ENCODE results near the gene DDX50.
A peak's percentile ranks its signal among the peaks of the same experiment; 100 is the strongest.

DDX50 gene

DNA sequence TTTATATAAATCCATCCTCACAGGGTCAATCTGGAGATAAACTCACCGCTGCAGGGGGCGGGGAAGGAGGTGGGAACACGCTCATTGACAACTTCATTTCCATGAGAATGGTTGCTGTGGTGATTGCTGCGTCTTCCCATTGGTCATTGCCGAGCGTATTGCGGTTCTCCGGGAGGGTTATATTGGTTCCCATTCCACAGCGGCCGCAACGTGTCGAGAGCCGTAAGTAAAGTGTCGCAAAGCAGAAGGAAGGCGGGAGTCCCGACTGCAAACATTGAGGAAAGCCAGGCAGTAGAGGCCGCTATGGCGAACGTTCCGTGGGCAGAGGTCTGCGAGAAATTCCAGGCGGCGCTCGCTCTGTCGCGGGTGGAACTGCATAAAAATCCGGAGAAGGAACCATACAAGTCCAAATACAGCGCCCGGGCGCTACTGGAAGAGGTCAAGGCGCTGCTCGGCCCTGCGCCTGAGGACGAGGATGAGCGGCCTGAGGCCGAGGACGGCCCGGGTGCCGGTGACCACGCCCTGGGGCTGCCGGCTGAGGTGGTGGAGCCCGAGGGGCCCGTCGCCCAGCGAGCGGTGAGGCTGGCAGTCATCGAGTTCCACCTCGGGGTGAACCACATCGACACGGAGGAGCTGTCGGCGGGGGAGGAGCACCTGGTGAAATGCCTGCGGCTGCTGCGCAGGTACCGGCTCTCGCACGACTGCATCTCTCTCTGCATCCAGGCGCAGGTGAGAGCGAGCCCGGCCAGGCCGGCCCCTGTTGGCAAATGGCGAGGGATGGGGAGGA lies 87.6 kb downstream of the DDX50 start, which contains the start of gene KIFBP:
TSS of gene KIFBP (plus strand) at position 274 of the 787 bp plus-strand sequence. CDS start at position 304, 30 bp downstream.
- peak; percentile 72 to 85 for DNase-seq

DNA sequence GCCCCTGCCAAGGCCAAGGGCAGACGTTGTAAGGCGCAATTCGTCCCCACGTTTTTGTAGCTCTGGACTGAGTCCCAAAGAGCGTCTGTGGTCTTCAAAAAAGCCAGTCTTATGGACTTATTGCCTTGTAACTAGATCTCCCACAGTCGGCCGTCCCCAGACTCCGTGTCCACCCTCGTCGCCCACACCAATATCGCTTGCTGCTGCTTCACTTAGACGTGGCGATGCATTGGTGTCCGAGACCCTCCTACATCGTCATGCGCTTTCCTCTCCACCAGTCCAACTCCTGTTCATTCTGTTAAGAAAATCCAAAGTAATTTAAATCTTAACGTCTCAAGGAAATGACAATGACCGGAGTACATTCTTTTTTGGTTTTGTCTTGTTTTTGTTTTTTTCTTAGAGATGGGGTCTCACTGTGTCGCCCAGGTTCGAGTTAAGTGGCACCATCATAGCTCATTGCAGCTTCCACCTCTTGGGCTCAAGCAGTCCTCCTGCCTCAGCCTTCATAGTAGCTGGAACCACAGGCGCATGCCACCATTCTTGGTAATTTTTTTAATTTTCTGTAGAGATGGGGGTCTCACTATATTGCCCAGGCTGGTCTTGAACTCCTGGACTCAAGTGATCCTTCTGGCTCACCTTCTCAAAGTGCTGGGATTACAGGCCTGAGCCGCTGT lies 88.3 kb downstream of the DDX50 start:
- DNase-seq = peak in 1 of 2 experiments; percentile 10

DNA sequence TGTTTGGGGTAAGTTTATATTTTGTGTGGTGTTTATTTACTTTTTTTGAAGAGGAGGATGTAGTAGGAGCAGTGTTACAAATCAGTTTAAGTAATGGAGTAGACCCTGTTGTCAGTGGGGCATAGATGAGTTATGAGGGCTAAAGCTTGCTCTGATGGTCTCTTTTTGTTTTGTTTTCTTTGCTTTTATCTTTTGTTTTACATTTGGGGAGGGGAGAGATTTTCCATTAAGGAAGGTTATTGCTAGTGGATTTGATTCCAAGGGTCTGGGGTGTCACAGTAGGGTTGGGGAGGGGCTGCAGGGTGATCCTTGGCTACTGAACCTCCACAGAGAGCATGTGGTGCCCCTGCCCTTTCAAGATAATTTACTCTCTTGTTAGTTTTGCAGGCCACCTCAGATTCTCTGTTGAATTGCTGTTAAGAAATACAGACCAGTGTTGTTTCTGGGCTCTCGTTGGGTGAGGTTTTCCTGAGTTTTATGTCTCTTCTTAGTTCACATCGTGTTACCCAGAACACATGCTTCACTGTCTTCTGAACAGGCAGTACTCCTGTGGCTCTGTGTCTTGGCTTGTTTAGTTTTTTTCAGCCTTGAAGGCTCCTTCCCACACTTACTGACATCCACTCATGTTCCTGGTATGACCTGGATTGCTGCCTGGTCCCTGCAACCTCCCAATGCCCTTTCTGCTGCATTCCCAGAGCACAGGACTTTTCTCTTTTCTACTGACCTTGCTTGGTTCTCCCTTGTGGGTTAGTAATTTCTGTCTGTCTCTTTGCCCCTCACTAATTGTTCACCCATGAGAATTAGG lies 91.7 kb downstream of the DDX50 start:
- DNase-seq = no peak

Data from NCI-H187 (cell line).